CD4-positive, alpha-beta T cell treated with Interleukin-15 for 4 hours (primary cell): ENCODE results near the gene CCDC158.
"Not testable (repeated sequence)": the region's sequence is repeated elsewhere in the genome, so short reads cannot be mapped to it uniquely, and the experiment has no call there.

Experiments
- DNase-seq: peaks from one replicate; pipeline ENCODE4 v3.0.0-alpha.2; 2020; ENCODE audit warnings: low spot score

The CCDC158 gene

DNA sequence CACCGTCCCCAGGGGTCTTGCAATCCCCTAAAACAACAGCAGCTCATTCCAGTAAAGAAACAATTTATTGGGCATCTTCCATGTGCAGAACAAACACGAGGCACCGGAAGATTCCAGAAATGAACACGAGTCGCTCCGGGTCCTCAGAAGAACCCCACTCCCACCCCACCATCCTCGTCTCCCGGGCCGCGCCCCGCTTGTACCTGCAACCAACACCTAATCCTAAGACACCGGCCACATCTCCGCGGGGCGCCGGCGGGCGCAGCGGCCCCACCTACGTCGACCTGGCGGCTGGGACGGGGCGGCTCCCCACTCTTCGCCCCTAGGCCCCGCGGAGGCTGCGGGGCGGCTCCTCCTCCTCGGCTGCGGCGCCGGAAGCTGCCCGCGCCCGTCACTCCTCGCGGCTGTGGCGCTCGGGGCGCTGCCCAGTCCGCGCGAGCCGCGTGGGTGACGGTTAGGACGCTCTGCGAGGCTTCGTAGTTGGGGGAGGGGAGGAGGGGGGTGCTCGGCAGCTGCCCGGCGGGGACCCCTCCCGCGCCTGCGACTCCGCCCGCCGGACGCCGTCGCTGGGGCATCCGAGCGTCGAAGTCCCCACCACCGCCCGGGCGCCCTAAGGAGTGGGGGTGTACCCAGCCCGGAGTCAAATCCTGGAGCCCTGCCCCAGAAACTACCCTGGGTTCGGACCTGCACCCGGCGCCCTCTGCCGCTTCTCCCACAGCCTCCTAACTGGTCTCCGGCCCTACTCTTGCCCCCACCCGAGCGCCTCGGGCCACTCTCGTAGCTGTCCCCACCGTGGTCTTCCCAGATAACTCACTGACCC, at the start of gene CCDC158:
Gene CCDC158 (minus strand): TSS at position 380 of the 820 bp plus-strand sequence. CDS start 17,934 bp downstream, outside the sequence.
- DNase-seq: no peak

DNA sequence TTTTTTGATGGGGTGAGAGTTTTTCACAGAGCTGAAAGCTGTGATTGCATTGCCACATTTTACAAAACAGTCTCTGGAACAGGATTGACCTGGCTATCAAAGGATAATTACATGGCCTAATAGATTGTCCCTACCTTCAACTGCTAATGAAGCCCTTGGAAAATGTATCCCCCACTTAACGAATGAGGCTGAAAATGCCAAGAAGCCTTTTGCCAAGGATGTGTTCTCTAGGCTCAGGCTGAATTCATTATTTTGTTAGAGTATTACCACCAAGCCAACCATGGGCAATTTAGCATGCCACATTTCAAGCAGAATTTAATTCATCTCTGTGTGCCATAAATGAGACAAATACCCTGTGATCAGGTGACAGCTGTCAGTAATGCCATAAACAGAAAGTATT, 49.6 kb upstream of the CCDC158 start:
- DNase-seq: no peak

DNA sequence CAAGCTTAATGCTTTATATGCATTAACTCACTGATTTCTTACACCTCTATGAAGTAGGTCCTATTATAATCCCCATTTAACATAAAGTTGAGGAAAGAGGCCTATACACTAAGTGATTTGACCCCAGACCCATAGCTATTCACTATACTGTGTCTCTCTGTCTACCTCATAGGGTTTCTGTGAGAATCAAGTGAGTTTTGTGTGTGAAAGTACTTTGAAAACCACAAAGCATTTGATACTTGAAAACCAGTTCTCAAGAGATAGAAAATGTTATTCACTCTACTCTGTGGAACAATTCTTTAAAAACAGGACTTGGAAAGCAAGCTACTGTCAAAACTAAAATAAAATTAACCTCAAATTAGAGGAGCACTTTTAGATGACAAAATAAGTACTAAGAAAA, 49.1 kb upstream of the CCDC158 start:
- no peak for DNase-seq

DNA sequence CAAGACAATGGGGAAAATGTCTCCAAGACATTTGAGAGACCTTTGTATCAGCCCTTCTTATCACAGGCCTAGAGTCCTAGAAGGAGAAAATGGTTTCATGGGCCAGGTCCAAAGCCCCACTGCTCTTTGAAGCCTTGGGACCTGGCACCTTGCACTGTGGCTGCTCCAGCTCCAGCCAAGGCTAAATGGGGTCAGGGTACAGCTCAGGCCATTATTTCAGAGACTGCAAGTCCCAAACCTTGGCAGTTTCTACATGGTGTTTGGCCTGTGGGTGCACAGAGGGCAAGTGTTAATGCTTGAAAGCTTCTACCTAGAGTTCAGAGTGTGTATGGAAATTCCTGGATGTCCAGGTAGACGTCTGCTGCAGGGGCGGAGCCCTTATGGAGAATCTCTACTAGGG, 42.6 kb upstream of the CCDC158 start:
- DNase-seq: no peak

DNA sequence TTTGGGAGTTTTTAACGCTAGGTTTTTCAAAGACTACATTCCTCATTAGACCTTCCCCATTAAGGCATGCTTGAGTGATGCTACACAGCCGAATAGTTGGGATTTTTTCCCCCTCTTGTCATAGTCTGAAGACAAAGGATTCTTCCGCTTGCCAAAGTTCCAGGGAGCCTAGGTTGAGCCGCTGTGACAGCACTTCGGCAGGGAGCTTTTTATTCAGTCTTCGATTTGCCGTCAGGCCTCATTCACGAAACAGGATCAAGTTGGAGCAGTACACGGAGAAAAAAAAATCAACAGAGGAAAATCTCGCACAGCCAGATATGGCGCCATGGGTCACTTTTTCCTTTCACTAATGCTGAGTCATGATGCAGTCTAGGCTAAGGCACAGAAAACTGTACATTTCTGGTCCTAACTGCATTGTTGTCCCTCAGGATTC, 38.4 kb upstream of the CCDC158 start:
- DNase-seq: no peak

DNA sequence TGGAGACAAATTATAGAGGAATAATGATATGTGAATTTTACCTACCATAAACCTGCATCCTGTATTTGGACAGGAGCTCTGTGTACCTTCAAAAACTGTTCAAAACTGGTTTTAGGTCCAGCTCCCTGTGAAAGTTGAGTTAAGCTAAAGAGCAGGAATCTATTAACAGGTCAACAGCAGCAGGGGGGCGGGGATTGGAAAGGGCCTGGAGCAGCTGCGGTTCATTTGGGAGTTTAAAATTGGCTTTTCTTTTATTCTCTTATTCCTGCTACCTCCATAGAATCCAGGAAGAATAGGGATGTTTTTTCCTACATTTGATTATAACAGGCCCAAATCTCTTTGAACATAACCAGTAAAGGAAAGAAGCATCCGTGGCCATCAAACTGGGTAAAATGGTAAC, 37.9 kb upstream of the CCDC158 start:
- no peak for DNase-seq

DNA sequence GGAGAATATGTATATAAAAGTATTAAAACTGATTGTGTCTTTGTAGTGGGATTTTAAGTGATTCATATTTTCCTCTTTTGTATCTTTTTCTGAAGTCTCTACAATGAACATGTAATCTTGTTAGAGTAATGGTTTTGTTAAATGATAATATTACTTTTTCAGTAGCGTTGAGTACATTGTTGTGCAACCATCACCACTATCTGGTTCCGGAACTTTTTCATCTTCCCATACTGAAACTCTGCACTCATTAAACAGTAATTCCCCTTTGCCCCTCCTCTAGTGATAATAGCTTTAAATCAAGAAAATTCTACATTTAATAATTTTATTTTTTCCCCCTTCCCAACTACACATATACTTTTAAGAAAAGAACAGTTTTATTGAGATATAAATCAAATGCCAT, 37.4 kb upstream of the CCDC158 start:
- no peak for DNase-seq

DNA sequence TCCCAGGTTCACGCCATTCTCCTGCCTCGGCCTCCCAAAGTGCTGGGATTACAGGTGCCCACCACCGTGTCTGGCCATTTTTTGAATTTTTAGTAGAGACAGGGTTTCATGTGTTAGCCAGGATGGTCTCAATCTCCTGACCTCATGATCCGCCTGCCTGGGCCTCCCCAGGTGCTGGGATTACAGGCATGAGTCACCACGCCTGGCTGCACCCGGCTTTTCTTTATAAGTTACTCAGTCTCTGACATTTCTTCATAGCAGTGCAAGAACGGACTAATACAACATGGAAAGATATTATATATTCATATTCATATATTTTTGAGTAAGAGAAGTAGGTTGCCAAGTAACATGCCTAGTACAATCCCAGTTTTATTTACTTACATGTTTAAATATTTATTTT, 36.9 kb upstream of the CCDC158 start:
- no peak for DNase-seq

DNA sequence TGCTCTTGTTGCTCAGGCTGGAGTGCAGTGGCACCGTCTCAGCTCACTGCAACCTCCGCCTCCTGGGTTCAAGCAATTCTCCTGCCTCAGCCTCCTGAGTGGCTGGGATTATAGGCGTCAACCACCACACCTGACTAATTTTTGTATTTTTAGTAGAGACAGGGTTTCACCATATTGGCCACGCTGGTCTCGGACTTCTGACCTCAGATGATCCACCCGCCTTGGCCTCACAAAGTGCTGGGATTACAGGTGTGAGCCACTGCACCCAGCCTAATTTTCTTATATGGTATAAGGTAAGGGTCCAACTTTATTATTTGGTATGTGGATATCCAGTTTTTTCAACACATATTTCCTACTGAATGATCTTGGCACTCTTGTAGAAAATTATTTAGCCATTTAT, 33.1 kb upstream of the CCDC158 start:
- not testable (repeated sequence) for DNase-seq

DNA sequence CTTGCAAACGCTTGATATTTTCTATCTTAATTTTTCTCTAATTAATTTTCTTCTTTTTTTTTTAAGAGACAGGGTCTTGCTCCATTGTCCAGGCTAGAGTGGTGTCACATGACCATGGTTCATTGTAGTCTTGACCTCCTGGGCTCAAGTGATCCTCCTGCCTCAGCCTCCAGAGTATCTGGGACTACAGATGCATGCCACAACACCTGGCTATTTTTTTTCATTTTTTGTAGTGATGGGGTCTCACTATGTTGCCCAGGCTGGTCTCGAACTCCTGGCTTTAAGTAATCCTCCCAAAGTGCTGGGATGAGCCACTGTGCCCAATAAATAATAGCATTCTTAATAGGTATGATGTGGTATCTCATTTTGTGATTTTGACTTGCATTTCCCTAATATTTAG, 32.3 kb upstream of the CCDC158 start:
- no peak for DNase-seq

DNA sequence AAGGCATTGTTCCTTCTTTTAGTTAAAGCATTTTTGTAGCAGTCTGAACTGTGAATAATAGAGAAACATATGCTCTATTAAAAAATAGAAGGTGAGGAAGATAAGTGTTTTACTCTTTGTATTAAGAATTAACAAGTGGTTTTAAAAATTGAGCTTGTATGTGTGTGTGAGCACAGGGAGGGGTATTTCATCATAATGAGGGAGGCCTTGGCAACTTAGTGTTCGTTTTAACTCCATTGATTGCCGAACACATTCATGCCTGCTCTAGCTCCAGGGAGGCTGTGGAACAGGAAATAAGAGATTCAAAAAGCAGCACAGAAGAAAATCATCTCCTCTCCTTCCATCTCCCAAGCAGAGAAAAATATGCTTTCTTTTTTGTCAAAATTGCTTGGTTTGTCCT, 28.9 kb upstream of the CCDC158 start:
- no peak for DNase-seq

DNA sequence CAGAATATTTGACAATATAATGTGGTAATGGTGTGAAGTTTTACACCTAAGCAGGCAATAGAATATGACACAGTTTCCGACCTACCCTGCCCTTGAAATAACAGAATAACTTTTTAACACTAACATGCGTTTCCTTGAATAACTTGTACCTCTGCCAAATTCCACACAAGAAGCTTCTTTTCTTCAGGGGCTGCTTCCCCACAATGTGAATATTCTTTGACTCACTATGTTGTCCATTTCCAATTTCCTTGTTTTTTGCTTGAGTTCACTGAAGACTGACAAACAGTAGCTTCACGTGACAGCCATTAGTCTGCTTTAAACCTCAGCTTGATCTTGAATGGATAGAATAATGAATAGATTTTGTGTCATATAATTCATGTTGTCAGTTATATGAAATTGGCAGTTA, 28.4 kb upstream of the CCDC158 start:
- DNase-seq: no peak

DNA sequence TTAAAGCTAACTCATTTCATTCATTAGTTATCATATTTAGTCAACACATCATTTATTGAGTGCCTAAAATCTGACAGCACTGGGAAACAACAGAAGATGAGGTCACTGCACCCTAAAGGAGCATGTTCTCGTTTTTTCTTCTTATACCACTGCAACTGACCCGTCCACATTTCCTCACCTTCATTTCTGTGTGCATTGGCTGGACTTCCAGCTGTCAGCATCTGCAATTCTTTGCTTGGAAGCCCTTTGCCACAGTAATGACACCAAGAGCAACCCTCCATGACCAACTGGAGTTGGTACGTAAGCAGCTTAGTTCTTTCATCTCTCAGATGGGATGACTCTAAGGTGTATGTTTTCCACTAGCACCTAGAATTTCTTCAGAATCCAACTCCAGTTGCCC, 27.3 kb upstream of the CCDC158 start:
- DNase-seq: no peak

DNA sequence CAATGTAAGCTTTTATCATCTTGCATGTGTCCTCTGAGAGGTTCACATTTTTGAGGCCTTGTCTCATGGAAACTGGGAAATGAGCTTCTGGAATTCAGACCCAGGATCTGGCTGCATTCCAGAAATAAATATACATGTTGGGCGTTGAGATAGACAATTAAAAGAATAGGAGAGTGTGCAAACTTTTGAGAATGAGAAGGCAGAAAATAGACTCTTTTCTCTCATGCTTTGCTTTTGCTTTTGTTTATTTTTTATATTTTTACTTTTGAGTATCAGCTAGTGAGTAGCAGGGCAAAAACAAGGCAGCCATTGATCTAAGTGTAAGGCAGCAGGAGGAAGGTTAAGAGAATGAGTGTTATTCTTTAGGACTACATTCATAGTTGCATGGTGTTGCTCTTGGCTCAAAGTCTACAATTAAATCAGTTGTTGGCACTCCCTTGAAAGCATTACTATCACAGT, 26.5 kb upstream of the CCDC158 start:
- DNase-seq: no peak

DNA sequence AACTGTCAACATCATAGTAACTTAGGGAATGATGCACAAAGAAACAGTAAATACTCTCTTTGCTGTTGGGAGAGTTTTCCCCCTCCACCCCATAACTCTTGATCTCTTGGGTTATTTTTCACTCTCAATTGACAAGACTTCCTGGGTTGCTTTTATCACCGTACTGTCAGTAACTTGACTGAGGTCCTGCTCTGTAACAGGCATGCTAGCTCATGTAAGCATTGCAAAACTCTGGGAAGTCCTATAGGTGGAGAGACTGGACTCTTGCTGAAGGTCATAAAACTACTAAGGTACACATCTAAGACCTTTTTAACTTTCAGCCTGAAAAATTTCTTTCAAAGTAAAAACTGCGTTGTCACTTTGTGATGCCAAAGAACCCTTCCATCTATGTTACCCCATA, 25.0 kb upstream of the CCDC158 start:
- no peak for DNase-seq

DNA sequence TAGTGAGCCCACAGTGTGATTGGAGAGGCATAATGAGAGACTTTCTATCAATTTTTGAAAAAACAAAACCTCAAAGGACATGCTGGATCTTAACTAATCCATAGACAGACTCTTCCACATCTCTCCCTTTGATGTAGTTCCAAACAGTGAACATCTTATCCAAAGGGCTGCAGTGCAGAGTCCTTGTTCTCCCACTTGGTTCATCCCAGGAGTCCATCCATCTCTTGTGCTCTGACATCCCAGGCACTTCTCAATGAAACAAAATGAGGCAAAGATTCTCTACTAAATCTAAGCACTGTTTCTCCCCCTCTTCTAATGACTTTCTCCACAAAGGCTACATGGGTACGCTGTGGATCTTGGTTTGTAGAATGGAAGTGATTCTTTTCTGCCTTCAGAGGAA, 22.4 kb upstream of the CCDC158 start:
- no peak for DNase-seq

DNA sequence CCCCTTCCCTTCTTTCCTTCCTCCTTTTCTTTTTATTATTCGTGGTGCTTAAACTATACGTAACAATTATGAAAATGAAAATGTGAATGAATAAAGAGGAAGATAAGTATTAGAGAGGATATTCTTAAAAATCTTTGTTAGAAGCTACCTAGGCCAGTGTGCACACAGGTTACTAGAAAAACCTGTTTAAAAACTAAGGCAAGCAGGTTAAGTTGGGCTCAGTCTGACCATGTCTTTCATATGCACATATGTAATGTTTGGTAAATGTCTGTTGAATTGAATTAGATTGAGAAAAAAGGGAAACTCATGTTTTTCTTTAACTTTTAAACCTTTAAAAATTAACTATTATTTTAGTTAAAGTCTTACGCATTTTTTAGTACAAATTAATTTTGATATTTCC, 21.9 kb upstream of the CCDC158 start:
- no peak for DNase-seq

DNA sequence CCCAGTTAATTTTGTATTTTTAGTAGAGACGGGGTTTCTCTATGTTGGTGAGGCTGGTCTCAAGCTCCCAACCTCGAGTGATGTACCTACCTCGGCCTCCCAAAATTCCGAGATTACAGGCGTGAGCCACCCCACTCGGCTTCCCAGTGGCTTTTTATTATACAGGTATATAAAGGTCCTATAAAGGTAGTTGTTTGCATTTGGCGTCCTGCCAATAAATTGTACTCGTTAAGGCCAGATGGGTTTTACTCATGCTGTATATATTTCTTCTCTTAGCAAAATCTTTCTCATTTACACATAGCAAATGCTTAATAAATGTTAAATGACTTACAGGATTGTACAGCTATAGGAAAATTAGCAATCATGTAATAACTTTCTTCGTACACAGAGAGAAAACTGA, 20.9 kb upstream of the CCDC158 start:
- no peak for DNase-seq

DNA sequence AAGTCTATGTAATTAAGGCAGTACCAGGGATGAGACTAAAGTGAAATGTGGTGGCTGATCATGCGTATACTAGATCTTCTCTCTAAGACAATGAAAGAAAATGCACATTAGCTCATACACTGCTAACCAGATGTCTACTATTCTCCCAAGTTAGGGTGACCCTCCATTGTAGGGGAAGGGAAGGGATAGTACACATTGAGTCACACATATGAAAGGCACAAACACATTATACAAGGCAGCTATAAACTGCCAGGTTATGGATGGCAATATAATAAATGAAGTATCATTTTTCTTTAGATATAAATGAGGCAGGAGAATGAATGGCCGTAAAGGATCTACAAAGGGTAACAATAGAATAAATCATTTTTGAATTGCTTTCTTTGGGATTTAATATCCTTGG, 18.6 kb upstream of the CCDC158 start:
- DNase-seq: no peak

DNA sequence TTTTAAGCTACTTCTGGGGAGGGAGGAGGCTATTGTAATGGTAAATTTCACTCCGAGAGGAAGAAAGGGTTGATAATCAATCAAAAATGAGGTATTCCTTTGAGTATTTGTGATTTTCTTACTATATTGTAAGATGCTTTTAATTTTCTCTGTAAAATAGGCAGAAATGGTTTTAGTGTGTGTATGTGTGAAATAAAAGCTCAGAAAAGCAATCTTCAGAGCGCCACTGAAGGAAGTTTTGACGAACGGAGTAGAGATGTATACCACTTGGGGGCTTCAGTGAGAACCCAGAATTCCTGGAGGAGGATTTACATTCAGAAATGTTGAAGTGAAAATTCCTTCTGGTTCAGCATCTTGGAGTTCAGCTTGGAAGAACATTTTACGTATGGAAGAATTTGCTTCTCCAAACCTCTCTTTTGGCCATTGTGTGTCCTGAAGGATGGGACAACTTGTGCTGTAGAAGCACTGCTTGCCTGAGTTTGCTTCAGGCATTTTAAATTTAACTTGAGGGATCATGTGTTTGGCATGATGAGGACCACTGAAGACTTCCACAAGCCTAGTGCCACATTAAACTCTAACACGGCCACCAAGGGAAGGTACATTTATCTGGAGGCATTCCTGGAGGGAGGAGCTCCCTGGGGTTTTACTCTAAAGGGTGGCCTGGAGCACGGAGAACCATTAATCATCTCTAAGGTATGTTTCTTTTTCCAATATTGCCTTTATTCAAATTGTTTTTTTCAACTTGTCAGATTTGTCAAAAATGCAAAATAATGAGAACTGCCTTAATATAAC, 14.8 kb upstream of the CCDC158 start:
- DNase-seq: no peak

DNA sequence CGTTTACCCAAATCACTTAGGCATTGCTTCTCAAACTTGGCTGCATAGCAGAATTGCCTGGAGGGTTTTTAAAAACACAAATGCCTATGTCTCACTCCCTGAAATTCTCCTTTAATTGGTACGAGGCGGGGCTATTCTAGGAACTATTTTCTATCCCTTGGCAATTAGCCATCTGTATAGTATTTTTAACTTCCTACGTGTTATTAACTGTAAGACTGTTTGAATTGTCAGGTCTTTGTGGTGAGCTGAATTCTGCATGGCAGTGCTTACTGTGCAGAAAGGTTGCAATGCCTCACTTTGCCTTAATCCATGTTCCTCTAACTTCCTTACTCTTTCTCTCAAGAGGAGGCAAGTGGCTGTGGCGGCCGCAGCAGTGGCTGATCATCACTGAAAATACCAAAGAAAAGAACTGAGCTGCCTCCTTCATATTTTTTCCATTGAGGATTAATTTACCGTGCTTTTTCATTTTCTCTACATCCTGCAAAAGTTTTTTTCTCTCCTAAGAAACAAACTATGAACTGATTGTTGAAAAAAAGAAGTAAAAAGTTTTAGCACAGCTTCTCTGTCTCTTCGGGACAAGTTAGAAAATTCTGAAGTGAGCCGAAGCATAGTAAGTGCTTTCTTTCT, 14.1 kb upstream of the CCDC158 start, which contains the start of gene SHROOM3:
Gene SHROOM3 (plus strand): TSS at position 329 of the 627 bp plus-strand sequence. CDS start 824 bp downstream, outside the sequence.
- no peak for DNase-seq

DNA sequence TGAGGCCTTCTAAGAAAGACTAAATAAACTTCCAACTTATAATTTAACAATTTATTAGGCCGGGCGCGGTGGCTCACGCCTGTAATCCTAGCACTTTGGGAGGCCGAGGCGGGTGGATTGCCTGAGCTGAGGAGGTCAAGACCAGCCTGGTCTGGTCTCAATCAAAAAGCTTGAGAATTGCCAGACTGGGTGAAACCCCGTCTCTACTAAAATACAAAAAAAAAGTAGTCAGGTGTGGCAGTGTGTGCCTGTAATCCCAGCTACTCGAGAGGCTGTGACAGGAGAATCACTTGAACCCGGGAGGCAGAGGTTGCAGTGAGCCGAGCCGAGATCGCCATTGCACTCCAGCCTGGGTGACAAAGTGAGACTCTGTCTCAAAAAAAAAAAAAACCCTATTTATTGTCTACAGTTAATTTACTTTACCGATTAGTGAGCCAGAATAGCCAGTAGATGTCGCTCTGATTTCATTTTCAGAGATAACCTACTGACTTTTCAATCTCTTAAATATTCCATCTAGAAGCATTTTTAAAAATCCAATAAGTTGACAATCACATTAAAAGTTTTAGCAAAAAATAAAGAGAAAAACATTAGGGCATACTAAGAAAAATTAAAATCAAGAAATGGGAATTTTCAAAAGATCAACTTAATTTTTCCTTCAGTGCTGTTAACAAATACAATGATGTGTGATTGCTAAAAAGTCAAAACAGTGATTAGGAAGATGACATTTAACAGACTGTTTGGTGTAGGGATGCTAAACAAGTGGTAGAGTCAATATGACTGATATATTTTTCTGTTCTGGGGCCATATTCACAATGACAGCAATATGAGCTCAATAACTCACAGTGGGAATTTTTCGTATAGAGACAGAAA, 9.8 kb upstream of the CCDC158 start:
- peak; percentile 4 for DNase-seq
